SU-DHL-6 (cell line): ENCODE measurements around the gene EP300.

Source experiments
- H2AFZ ChIP-seq: fragments of 200-600 bp; sonication (generic); 2 replicates; pipeline ENCODE4 v1.6.1; 2014; ENCODE audit warnings: low read depth, mild to moderate bottlenecking, moderate library complexity, mixed read lengths, antibody characterized with exemption, low read length; ENCODE audit not compliant: severe bottlenecking
- H3F3A ChIP-seq: fragments of 200-600 bp; shearing (Covaris generic); 2 replicates; pipeline ENCODE4 v1.6.0; 2016; ENCODE audit warnings: antibody characterized with exemption, mild to moderate bottlenecking; ENCODE audit not compliant: insufficient read depth
- H3K27ac ChIP-seq: fragments of 200-600 bp; sonication (generic); 2 replicates; pipeline ENCODE4 v1.5.1; 2016; ENCODE audit warnings: low read depth, mild to moderate bottlenecking, low read length, moderate library complexity, mixed read lengths
- H3K27me3 ChIP-seq: fragments of 200-600 bp; sonication (generic), shearing (Covaris generic); 2 replicates; pipeline ENCODE4 v1.6.0; 2014; ENCODE audit warnings: mild to moderate bottlenecking, low read length
- H3K36me3 ChIP-seq: fragments of 200-600 bp; sonication (generic); 2 replicates; pipeline ENCODE4 v1.6.1; 2014; ENCODE audit warnings: mild to moderate bottlenecking, low read length, mixed read lengths
- H3K4me2 ChIP-seq: fragments of 300-600, 200-600 bp; shearing (Covaris generic), sonication (generic); 2 replicates; pipeline ENCODE4 v1.6.0; 2014; ENCODE audit warnings: low read length, low read depth, mild to moderate bottlenecking; ENCODE audit not compliant: poor library complexity, severe bottlenecking
- H3K4me3 ChIP-seq: fragments of 200-600 bp; sonication (generic); 2 replicates; pipeline ENCODE4 v1.5.1; 2014; ENCODE audit warnings: antibody characterized with exemption, low read length, mild to moderate bottlenecking, mixed read lengths; ENCODE audit not compliant: insufficient read depth, poor library complexity, severe bottlenecking
- H3K79me2 ChIP-seq: fragments of 200-600 bp; sonication (generic); 2 replicates; pipeline ENCODE4 v1.6.1; 2014; ENCODE audit warnings: mild to moderate bottlenecking, low read length, moderate library complexity; ENCODE audit not compliant: insufficient read depth
- H3K9ac ChIP-seq: fragments of 200-600 bp; sonication (generic); 2 replicates; pipeline ENCODE4 v1.7.0; 2014; ENCODE audit warnings: mild to moderate bottlenecking, low read length
- H3K9me2 ChIP-seq: fragments of 200-600 bp; sonication (generic); replicated peaks from 2 replicates; pipeline ENCODE4 v1.6.1; 2014; ENCODE audit warnings: low read length; ENCODE audit not compliant: insufficient read depth
- H3K9me3 ChIP-seq: fragments of 200-600 bp; sonication (generic); 2 replicates; pipeline ENCODE4 v1.6.1; 2014; ENCODE audit warnings: low read length, mixed read lengths; ENCODE audit not compliant: insufficient read depth
- H4K20me1 ChIP-seq: fragments of 200-600 bp; sonication (generic); 2 replicates; pipeline ENCODE4 v1.6.1; 2014; ENCODE audit warnings: low read depth, mild to moderate bottlenecking, antibody characterized with exemption, low read length, moderate library complexity, mixed read lengths
- EZH2phosphoT487 ChIP-seq: fragments of 200-600 bp; sonication (generic), shearing (Covaris generic); conservative IDR thresholded peaks from 2 replicates; pipeline ENCODE4 v1.6.1; 2018; ENCODE audit warnings: mild to moderate bottlenecking, antibody characterized with exemption, low read length, moderate library complexity, mixed read lengths
- TF ChIP-seq, protein P1 (sequence below): fragments of 200-600 bp; sonication (generic); IDR thresholded peaks from one replicate; pipeline ENCODE4 v1.5.1; 2017; ENCODE audit warnings: antibody characterized with exemption, mild to moderate bottlenecking, low read length, moderate library complexity; ENCODE audit not compliant: insufficient read depth, poor library complexity, severe bottlenecking

EP300 gene

GRCh38 chr22:41123151-41123550, 30.8 kb downstream of the EP300 start:
- H4K20me1 ChIP-seq = peaks cover 27% of the 10 kb centered on the region
- H3K9me2 ChIP-seq = no peaks in the 10 kb centered on the region
- H3F3A ChIP-seq = no peaks in the 10 kb centered on the region; the same call in 1 of the 2 replicates
- H3K36me3 ChIP-seq = peaks cover 29% of the 10 kb centered on the region
- no peak overlapping the region for H2AFZ ChIP-seq
- no peaks in the 10 kb centered on the region for H3K9me3 ChIP-seq
- H3K79me2 ChIP-seq = peaks cover 81% of the 10 kb centered on the region
- no peak overlapping the region for H3K9ac ChIP-seq
- no peak overlapping the region for H3K4me2 ChIP-seq
- no peaks in the 10 kb centered on the region for H3K27me3 ChIP-seq
- no peak overlapping the region for H3K4me3 ChIP-seq
- no peak overlapping the region for H3K27ac ChIP-seq
- TF ChIP-seq EZH2phosphoT487 = no peak
- TF ChIP-seq, protein P1, sequence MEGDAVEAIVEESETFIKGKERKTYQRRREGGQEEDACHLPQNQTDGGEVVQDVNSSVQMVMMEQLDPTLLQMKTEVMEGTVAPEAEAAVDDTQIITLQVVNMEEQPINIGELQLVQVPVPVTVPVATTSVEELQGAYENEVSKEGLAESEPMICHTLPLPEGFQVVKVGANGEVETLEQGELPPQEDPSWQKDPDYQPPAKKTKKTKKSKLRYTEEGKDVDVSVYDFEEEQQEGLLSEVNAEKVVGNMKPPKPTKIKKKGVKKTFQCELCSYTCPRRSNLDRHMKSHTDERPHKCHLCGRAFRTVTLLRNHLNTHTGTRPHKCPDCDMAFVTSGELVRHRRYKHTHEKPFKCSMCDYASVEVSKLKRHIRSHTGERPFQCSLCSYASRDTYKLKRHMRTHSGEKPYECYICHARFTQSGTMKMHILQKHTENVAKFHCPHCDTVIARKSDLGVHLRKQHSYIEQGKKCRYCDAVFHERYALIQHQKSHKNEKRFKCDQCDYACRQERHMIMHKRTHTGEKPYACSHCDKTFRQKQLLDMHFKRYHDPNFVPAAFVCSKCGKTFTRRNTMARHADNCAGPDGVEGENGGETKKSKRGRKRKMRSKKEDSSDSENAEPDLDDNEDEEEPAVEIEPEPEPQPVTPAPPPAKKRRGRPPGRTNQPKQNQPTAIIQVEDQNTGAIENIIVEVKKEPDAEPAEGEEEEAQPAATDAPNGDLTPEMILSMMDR = no peak

DNA sequence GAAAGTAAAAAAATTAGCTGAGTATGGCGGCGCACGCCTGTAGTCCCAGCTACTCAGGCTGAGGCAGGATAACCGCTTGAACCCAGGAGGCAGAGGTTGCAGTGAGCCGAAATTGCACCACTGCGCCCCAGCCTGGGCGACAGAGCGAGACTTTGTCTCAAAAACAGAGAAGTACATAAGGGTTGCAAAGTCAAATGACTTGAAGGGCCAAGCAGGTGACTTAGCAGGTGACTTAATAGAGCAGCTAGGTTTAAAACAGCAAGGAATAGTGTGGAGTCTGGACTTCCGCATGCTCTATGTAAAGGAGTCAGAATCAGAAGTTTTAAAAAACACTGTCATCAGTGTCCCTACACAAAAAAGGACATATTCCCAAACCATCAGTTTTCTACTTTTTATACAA, 31.7 kb downstream of the EP300 start:
- Histone ChIP-seq H3K36me3 (peaks cover 31% of the 10 kb centered on the region), H2AFZ (no peak overlapping the region), H3K9me3 (no peaks in the 10 kb centered on the region), H3K4me3 (no peak overlapping the region), H3F3A (no peaks in the 10 kb centered on the region), H3K27ac (no peak overlapping the region), H3K9me2 (no peaks in the 10 kb centered on the region), H3K4me2 (no peak overlapping the region), H4K20me1 (peaks cover 27% of the 10 kb centered on the region), H3K9ac (no peak overlapping the region), H3K27me3 (no peaks in the 10 kb centered on the region), H3K79me2 (peaks cover 74% of the 10 kb centered on the region)
- TF ChIP-seq, protein P1 = no peak
- TF ChIP-seq EZH2phosphoT487 = no peak

GRCh38 chr22:41127451-41127850, 35.1 kb downstream of the EP300 start:
- no peaks in the 10 kb centered on the region for H3K9me2 ChIP-seq
- TF ChIP-seq, protein P1 = no peak
- TF ChIP-seq EZH2phosphoT487 = no peak
- peaks cover 42% of the 10 kb centered on the region for H3K79me2 ChIP-seq
- no peaks in the 10 kb centered on the region for H3K9me3 ChIP-seq
- H3K9ac ChIP-seq = no peak overlapping the region
- H3K27me3 ChIP-seq = no peaks in the 10 kb centered on the region
- no peak overlapping the region for H2AFZ ChIP-seq
- H3K4me2 ChIP-seq = no peak overlapping the region
- H3K4me3 ChIP-seq = no peak overlapping the region
- peaks cover 48% of the 10 kb centered on the region for H3K36me3 ChIP-seq
- H3K27ac ChIP-seq = no peak overlapping the region
- H4K20me1 ChIP-seq = peaks cover 12% of the 10 kb centered on the region; the same call in 1 of the 2 replicates
- 0 out of 2 replicates have a peak, but pooled peaks cover 8% of the 10 kb centered on the region for H3F3A ChIP-seq
